ENCODE measurements around the gene BRINP2.

- TF ChIP-seq, protein P1, sequence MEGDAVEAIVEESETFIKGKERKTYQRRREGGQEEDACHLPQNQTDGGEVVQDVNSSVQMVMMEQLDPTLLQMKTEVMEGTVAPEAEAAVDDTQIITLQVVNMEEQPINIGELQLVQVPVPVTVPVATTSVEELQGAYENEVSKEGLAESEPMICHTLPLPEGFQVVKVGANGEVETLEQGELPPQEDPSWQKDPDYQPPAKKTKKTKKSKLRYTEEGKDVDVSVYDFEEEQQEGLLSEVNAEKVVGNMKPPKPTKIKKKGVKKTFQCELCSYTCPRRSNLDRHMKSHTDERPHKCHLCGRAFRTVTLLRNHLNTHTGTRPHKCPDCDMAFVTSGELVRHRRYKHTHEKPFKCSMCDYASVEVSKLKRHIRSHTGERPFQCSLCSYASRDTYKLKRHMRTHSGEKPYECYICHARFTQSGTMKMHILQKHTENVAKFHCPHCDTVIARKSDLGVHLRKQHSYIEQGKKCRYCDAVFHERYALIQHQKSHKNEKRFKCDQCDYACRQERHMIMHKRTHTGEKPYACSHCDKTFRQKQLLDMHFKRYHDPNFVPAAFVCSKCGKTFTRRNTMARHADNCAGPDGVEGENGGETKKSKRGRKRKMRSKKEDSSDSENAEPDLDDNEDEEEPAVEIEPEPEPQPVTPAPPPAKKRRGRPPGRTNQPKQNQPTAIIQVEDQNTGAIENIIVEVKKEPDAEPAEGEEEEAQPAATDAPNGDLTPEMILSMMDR (IDR thresholded peaks at IDR 0.05; ENCODE audit: low read length): no peak
- TF ChIP-seq EZH2 (IDR thresholded peaks at IDR 0.05; ENCODE audit: borderline replicate concordance, low read length): no peak
Observed at GRCh38 chr1:177278626-177279390, 108.0 kb downstream of the BRINP2 start.
